ENCODE results near the gene PODXL. TPM values are rescaled to one million over a fixed set of nuclear protein-coding genes. Genes with fewer than 3 reads are reported as not detected.

PODXL gene
- total RNA-seq, 1 experiment from 2014 or later: 32.3 TPM

GRCh38 chr7:131586259-131586658, 29.8 kb upstream of the PODXL start:
- intact Hi-C loops (cut with micrococcal nuclease; ENCODE audit: unreplicated experiment): no loop called here
- TF ChIP-seq REST (IDR thresholded peaks at IDR 0.05; ENCODE audit: insufficient read depth in 1 of 2, low read depth in 2 of 2, low read length in 1 of 2): no peak
- TF ChIP-seq POLR2AphosphoS5 (IDR thresholded peaks at IDR 0.05; ENCODE audit: low read depth, low read length): no peak
- TF ChIP-seq SIN3A (IDR thresholded peaks at IDR 0.05; ENCODE audit: borderline replicate concordance, insufficient read depth, low read depth, low read length): no peak
- TF ChIP-seq CTCF (IDR thresholded peaks at IDR 0.05): no peak
- no peak for TF ChIP-seq TCF7L2 (IDR thresholded peaks at IDR 0.05; ENCODE audit: low read depth, low read length)
- CTCF ChIA-PET: interaction anchor here (0.7 kb wide), 1 partner anchor 40 kb away, joined by 19 read pairs; no protein-coding TSS in a partner anchor
- no peaks in the 10 kb centered on the region for H3K9me3 ChIP-seq (ENCODE audit: control insufficient read depth, insufficient read depth, low read depth, low read length)
- no peaks in the 10 kb centered on the region for H3K36me3 ChIP-seq (ENCODE audit: control insufficient read depth, insufficient read depth, low read length)
- no peak overlapping the region for H3K27ac ChIP-seq (ENCODE audit: low read length)
- DNase-seq (ENCODE audit: low read depth, low spot score) (no peak), ATAC-seq (no peak)
- H3K4me1 ChIP-seq (ENCODE audit: control insufficient read depth, insufficient read depth, low read length): no peaks in the 10 kb centered on the region
- no peak overlapping the region for H3K4me3 ChIP-seq (ENCODE audit: low read depth in 2 of 2, low read length in 2 of 2)
- no peaks in the 10 kb centered on the region for H3K27me3 ChIP-seq (ENCODE audit: control insufficient read depth, insufficient read depth, low read length)
- BruUV-seq (replicated peaks): no TSS peak
- in situ Hi-C loops (cut with HindIII; ENCODE audit: low pct_unique_long_range_greater_than_20kb, low sequenced_read_pairs): no loop called here
- POLR2A ChIA-PET: no interaction called here

- BruUV-seq (replicated peaks): no TSS peak
- ChIA-PET CTCF (interaction anchor here (0.5 kb wide), 1 partner anchor 26 kb away, joined by 3 read pairs; no protein-coding TSS in a partner anchor), POLR2A (no interaction called here)
- ATAC-seq (no peak), DNase-seq (ENCODE audit: low read depth, low spot score) (no peak)
- no peak overlapping the region for H3K4me3 ChIP-seq (ENCODE audit: low read depth in 2 of 2, low read length in 2 of 2)
- in situ Hi-C loops (cut with HindIII; ENCODE audit: low pct_unique_long_range_greater_than_20kb, low sequenced_read_pairs) (no loop called here), intact Hi-C loops (cut with micrococcal nuclease; ENCODE audit: unreplicated experiment) (no loop called here)
- no peak overlapping the region for H3K27ac ChIP-seq (ENCODE audit: low read length)
- H3K9me3 ChIP-seq (ENCODE audit: control insufficient read depth, insufficient read depth, low read depth, low read length): no peaks in the 10 kb centered on the region
- no peaks in the 10 kb centered on the region for H3K4me1 ChIP-seq (ENCODE audit: control insufficient read depth, insufficient read depth, low read length)
- TF ChIP-seq CTCF (IDR thresholded peaks at IDR 0.05): no peak
- TF ChIP-seq TCF7L2 (IDR thresholded peaks at IDR 0.05; ENCODE audit: low read depth, low read length): no peak
- no peaks in the 10 kb centered on the region for H3K36me3 ChIP-seq (ENCODE audit: control insufficient read depth, insufficient read depth, low read length)
- H3K27me3 ChIP-seq (ENCODE audit: control insufficient read depth, insufficient read depth, low read length): no peaks in the 10 kb centered on the region
These were observed 27.0 kb upstream of the PODXL start for GRCh38 chr7:131583430-131583829.
